ENCODE measurements around the gene CCDC13.

DNA sequence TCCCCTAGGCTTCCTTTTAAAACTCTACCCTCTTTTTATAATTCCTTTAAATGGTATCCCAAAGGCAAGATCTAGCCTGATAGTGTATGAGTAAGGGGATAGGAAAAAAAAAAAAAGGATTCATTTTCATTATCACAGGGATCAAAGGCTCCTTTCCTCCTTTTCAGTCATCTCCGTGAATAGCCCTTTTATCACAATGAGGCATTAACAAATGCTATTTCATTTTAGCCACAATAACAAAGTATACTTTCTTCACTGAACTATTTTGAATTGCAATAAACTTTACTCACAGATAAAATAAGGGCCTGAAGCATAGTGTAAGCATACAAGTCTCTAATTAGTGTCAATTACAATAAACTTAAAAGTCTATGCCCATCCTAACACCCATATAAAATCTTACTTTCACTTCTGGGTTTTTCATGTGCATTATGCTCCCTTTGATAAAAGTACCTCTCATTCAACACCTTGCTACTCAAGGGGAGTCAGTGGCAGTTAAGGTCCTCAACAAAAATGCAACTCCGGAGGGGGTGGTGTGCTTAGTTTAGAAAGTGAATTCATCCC lies 22.6 kb upstream of the CCDC13 start:
- TF ChIP-seq EZH2 (IDR thresholded peaks at IDR 0.05; ENCODE audit: insufficient read depth, poor library complexity, severe bottlenecking) (no peak), EZH2phosphoT487 (IDR thresholded peaks at IDR 0.05; ENCODE audit: insufficient read depth, low read depth) (no peak)

All from GM23248 (cell line).